Measurements from ENCODE around the gene ITFG2. TPM values are rescaled to one million over a fixed set of nuclear protein-coding genes. Genes with fewer than 3 reads are reported as not detected.
A peak's percentile ranks its signal among the peaks of the same experiment; 100 is the strongest.
"Not testable (repeated sequence)": the region's sequence is repeated elsewhere in the genome, so short reads cannot be mapped to it uniquely, and the experiment has no call there.

Gene ITFG2
- 31.9 and 54.5 TPM in 2 replicates for total RNA-seq (2014; rRNA removed; shearing (Covaris generic); ENCODE audit: low replicate concordance)

GRCh38 chr12:2812290-2813213 lies at the start of gene ITFG2:
ITFG2 (plus strand) TSS chr12:2812668; CDS start chr12:2812761, 93 bp downstream.
- peak within 1 kb of the TSS; percentile 83 for H3K4me3 ChIP-seq (ENCODE audit: low read length)
- peak within 1 kb of the TSS; percentile 77 for H3K27ac ChIP-seq (ENCODE audit: low read length)
- no peaks in the 10 kb centered on the region for H3K27me3 ChIP-seq (ENCODE audit: low read length)
- H4K20me1 ChIP-seq (ENCODE audit: insufficient read depth, low read depth, low read length), result peaks cover 2% of the 10 kb centered on the region
- no peaks in the 10 kb centered on the region for H3K9me3 ChIP-seq (ENCODE audit: low read length)
- peak within 1 kb of the TSS; percentile 68 for H2AFZ ChIP-seq (ENCODE audit: low read length)
- DNase-seq, result peak; percentile 99
- H3K36me3 ChIP-seq (ENCODE audit: insufficient read depth, low read length), result peaks cover 15% of the 10 kb centered on the region; the same call in 1 of the 2 replicates
- H3K9ac ChIP-seq (ENCODE audit: low read length), result peak within 1 kb of the TSS; percentile 87
- no peaks in the 10 kb centered on the region for H3K9me2 ChIP-seq (replicated peaks; ENCODE audit: insufficient read depth, low read length)
- peak within 1 kb of the TSS; percentile 92 for H3K4me2 ChIP-seq (ENCODE audit: low read depth, low read length, poor library complexity, severe bottlenecking)
- peaks cover 19% of the 10 kb centered on the region for H3K4me1 ChIP-seq (ENCODE audit: low read length)
- peaks cover 35% of the 10 kb centered on the region for H3K79me2 ChIP-seq (ENCODE audit: low read length)

GRCh38 chr12:2764398-2764797 lies 48.1 kb upstream of the ITFG2 start:
- no peak overlapping the region for H3K4me3 ChIP-seq (ENCODE audit: low read length)
- H2AFZ ChIP-seq (ENCODE audit: low read length), result no peak overlapping the region

GRCh38 chr12:2765052-2765451 lies 47.4 kb upstream of the ITFG2 start:
- Histone ChIP-seq H3K9me3 (ENCODE audit: low read length) (no peaks in the 10 kb centered on the region), H3K27ac (ENCODE audit: low read length) (no peak overlapping the region), H3K4me2 (ENCODE audit: low read depth, low read length, poor library complexity, severe bottlenecking) (no peak overlapping the region), H3K79me2 (ENCODE audit: low read length) (no peaks in the 10 kb centered on the region), H2AFZ (ENCODE audit: low read length) (no peak overlapping the region), H3K9me2 (replicated peaks; ENCODE audit: insufficient read depth, low read length) (no peaks in the 10 kb centered on the region), H3K9ac (ENCODE audit: low read length) (no peak overlapping the region), H3K27me3 (ENCODE audit: low read length) (no peaks in the 10 kb centered on the region), H3K36me3 (ENCODE audit: insufficient read depth, low read length) (no peaks in the 10 kb centered on the region), H3K4me1 (ENCODE audit: low read length) (no peaks in the 10 kb centered on the region), H3K4me3 (ENCODE audit: low read length) (no peak overlapping the region), H4K20me1 (ENCODE audit: insufficient read depth, low read depth, low read length) (no peaks in the 10 kb centered on the region)
- no peak for DNase-seq

More at GRCh38 chr12:2764398-2764797, 48.1 kb upstream of the ITFG2 start:
- H3K27ac ChIP-seq (ENCODE audit: low read length), result no peak overlapping the region
- no peak overlapping the region for H3K4me2 ChIP-seq (ENCODE audit: low read depth, low read length, poor library complexity, severe bottlenecking)
- no peak overlapping the region for H3K9ac ChIP-seq (ENCODE audit: low read length)
- H3K27me3 ChIP-seq (ENCODE audit: low read length), result no peaks in the 10 kb centered on the region
- H3K36me3 ChIP-seq (ENCODE audit: insufficient read depth, low read length), result no peaks in the 10 kb centered on the region
- H3K9me3 ChIP-seq (ENCODE audit: low read length), result no peaks in the 10 kb centered on the region
- no peaks in the 10 kb centered on the region for H3K4me1 ChIP-seq (ENCODE audit: low read length)
- no peak for DNase-seq
- H3K9me2 ChIP-seq (replicated peaks; ENCODE audit: insufficient read depth, low read length), result no peaks in the 10 kb centered on the region
- H4K20me1 ChIP-seq (ENCODE audit: insufficient read depth, low read depth, low read length), result no peaks in the 10 kb centered on the region
- no peaks in the 10 kb centered on the region for H3K79me2 ChIP-seq (ENCODE audit: low read length)

- Histone ChIP-seq H3K9me3 (ENCODE audit: low read length) (no peaks in the 10 kb centered on the region), H3K79me2 (ENCODE audit: low read length) (no peaks in the 10 kb centered on the region), H3K4me3 (ENCODE audit: low read length) (no peak overlapping the region), H2AFZ (ENCODE audit: low read length) (no peak overlapping the region), H3K4me2 (ENCODE audit: low read depth, low read length, poor library complexity, severe bottlenecking) (no peak overlapping the region), H3K9me2 (replicated peaks; ENCODE audit: insufficient read depth, low read length) (no peaks in the 10 kb centered on the region), H4K20me1 (ENCODE audit: insufficient read depth, low read depth, low read length) (no peaks in the 10 kb centered on the region), H3K27me3 (ENCODE audit: low read length) (no peaks in the 10 kb centered on the region), H3K36me3 (ENCODE audit: insufficient read depth, low read length) (no peaks in the 10 kb centered on the region), H3K4me1 (ENCODE audit: low read length) (no peaks in the 10 kb centered on the region), H3K9ac (ENCODE audit: low read length) (no peak overlapping the region), H3K27ac (ENCODE audit: low read length) (no peak overlapping the region)
- DNase-seq, result no peak
Observed at GRCh38 chr12:2765608-2766007, 46.9 kb upstream of the ITFG2 start.

GRCh38 chr12:2768224-2768961 lies 44.1 kb upstream of the ITFG2 start:
- H3K27ac ChIP-seq (ENCODE audit: low read length), result no peak overlapping the region
- no peaks in the 10 kb centered on the region for H3K79me2 ChIP-seq (ENCODE audit: low read length)
- no peak for DNase-seq
- no peaks in the 10 kb centered on the region for H3K36me3 ChIP-seq (ENCODE audit: insufficient read depth, low read length)
- H4K20me1 ChIP-seq (ENCODE audit: insufficient read depth, low read depth, low read length), result no peaks in the 10 kb centered on the region
- H3K9ac ChIP-seq (ENCODE audit: low read length), result no peak overlapping the region
- H3K4me3 ChIP-seq (ENCODE audit: low read length), result no peak overlapping the region
- H2AFZ ChIP-seq (ENCODE audit: low read length), result no peak overlapping the region
- no peaks in the 10 kb centered on the region for H3K4me1 ChIP-seq (ENCODE audit: low read length)
- H3K4me2 ChIP-seq (ENCODE audit: low read depth, low read length, poor library complexity, severe bottlenecking), result no peak overlapping the region
- H3K9me2 ChIP-seq (replicated peaks; ENCODE audit: insufficient read depth, low read length), result no peaks in the 10 kb centered on the region
- H3K9me3 ChIP-seq (ENCODE audit: low read length), result no peaks in the 10 kb centered on the region
- no peaks in the 10 kb centered on the region for H3K27me3 ChIP-seq (ENCODE audit: low read length)

GRCh38 chr12:2769866-2770533 lies 42.5 kb upstream of the ITFG2 start:
- Histone ChIP-seq H3K9me2 (replicated peaks; ENCODE audit: insufficient read depth, low read length) (no peaks in the 10 kb centered on the region), H3K4me2 (ENCODE audit: low read depth, low read length, poor library complexity, severe bottlenecking) (no peak overlapping the region), H3K9ac (ENCODE audit: low read length) (no peak overlapping the region), H3K9me3 (ENCODE audit: low read length) (no peaks in the 10 kb centered on the region), H4K20me1 (ENCODE audit: insufficient read depth, low read depth, low read length) (no peaks in the 10 kb centered on the region), H3K36me3 (ENCODE audit: insufficient read depth, low read length) (no peaks in the 10 kb centered on the region), H2AFZ (ENCODE audit: low read length) (no peak overlapping the region), H3K27me3 (ENCODE audit: low read length) (no peaks in the 10 kb centered on the region), H3K27ac (ENCODE audit: low read length) (no peak overlapping the region), H3K4me1 (ENCODE audit: low read length) (no peaks in the 10 kb centered on the region), H3K4me3 (ENCODE audit: low read length) (no peak overlapping the region), H3K79me2 (ENCODE audit: low read length) (no peaks in the 10 kb centered on the region)
- DNase-seq, result no peak

- not testable (repeated sequence) for H3K9me3 ChIP-seq (ENCODE audit: low read length); H3K36me3 ChIP-seq (ENCODE audit: insufficient read depth, low read length); H3K4me1 ChIP-seq (ENCODE audit: low read length); H3K27me3 ChIP-seq (ENCODE audit: low read length); H3K27ac ChIP-seq (ENCODE audit: low read length); H3K79me2 ChIP-seq (ENCODE audit: low read length); H4K20me1 ChIP-seq (ENCODE audit: insufficient read depth, low read depth, low read length); DNase-seq; H2AFZ ChIP-seq (ENCODE audit: low read length); H3K4me3 ChIP-seq (ENCODE audit: low read length); H3K9me2 ChIP-seq (replicated peaks; ENCODE audit: insufficient read depth, low read length); H3K4me2 ChIP-seq (ENCODE audit: low read depth, low read length, poor library complexity, severe bottlenecking); H3K9ac ChIP-seq (ENCODE audit: low read length)
Observed at GRCh38 chr12:2770544-2770943, 41.9 kb upstream of the ITFG2 start.

GRCh38 chr12:2772370-2772769 lies 40.1 kb upstream of the ITFG2 start:
- no peaks in the 10 kb centered on the region for H4K20me1 ChIP-seq (ENCODE audit: insufficient read depth, low read depth, low read length)
- H3K79me2 ChIP-seq (ENCODE audit: low read length), result no peaks in the 10 kb centered on the region
- no peaks in the 10 kb centered on the region for H3K27me3 ChIP-seq (ENCODE audit: low read length)
- no peak overlapping the region for H2AFZ ChIP-seq (ENCODE audit: low read length)
- no peaks in the 10 kb centered on the region for H3K9me2 ChIP-seq (replicated peaks; ENCODE audit: insufficient read depth, low read length)
- H3K27ac ChIP-seq (ENCODE audit: low read length), result no peak overlapping the region
- no peaks in the 10 kb centered on the region for H3K4me1 ChIP-seq (ENCODE audit: low read length)
- no peak overlapping the region for H3K4me2 ChIP-seq (ENCODE audit: low read depth, low read length, poor library complexity, severe bottlenecking)
- no peak overlapping the region for H3K9ac ChIP-seq (ENCODE audit: low read length)
- no peak overlapping the region for H3K4me3 ChIP-seq (ENCODE audit: low read length)
- no peak for DNase-seq
- H3K36me3 ChIP-seq (ENCODE audit: insufficient read depth, low read length), result no peaks in the 10 kb centered on the region
- no peaks in the 10 kb centered on the region for H3K9me3 ChIP-seq (ENCODE audit: low read length)
